Tibial artery (tissue), 4 donors: ENCODE data around the gene DNAJB2.

Experiments
- DNase-seq, 2 donors: peaks; one replicate each; pipeline ENCODE4 v3.0.0-alpha.2; 2019
- H3K27ac ChIP-seq, 2 donors: fragments of 200-600 bp; sonication (generic) in 1 of 2; 1 replicate in 1 of 2; 2 replicates in 1 of 2; pipeline ENCODE4 v1.5.1; 2018 to 2019; ENCODE audit warnings: mild to moderate bottlenecking in 1 of 2
- H3K27me3 ChIP-seq, 2 donors: fragments of 200-600 bp; sonication (generic) in 1 of 2; one replicate each; pipeline versions ENCODE4 v1.5.1 to v1.6.0; 2016 to 2019
- H3K36me3 ChIP-seq, 3 donors: fragments of 200-600 bp; sonication (generic) in 2 of 3; one replicate each; pipeline ENCODE4 v1.5.1; 2016 to 2019; ENCODE audit warnings: mild to moderate bottlenecking in 2 of 3
- H3K4me1 ChIP-seq, 4 donors: fragments of 200-600 bp; sonication (generic) in 2 of 4; 1 replicate in 3 of 4; 2 replicates in 1 of 4; pipeline ENCODE4 v1.5.1; 2016 to 2019
- H3K4me3 ChIP-seq, 2 donors: fragments of 200-600 bp; sonication (generic) in 1 of 2; 1 replicate in 1 of 2; 2 replicates in 1 of 2; pipeline ENCODE4 v1.5.1; 2018 to 2019; ENCODE audit warnings: mild to moderate bottlenecking in 2 of 2
- H3K9me3 ChIP-seq, 3 donors: fragments of 200-600 bp; sonication (generic) in 1 of 3; one replicate each; pipeline ENCODE4 v1.5.1; 2016 to 2019
- CTCF ChIP-seq, 2 experiments: fragments of 200-600 bp in 1 of 2; fragments of 450-650 bp in 1 of 2; IDR thresholded peaks; one replicate each; pipeline ENCODE4 v1.5.1; 2017 to 2019; ENCODE audit warnings: antibody characterized with exemption in 2 of 2, mild to moderate bottlenecking in 1 of 2, moderate library complexity in 1 of 2
- intact Hi-C: fragments of 100-400 bp; cut with DNase I; formaldehyde crosslinking; loops from one replicate; pipeline ENCODE4 v1.15.0; 2023; ENCODE audit warnings: low total_unique reads

Gene DNAJB2

GRCh38 chr2:219271021-219271420 is 8.1 kb upstream of the DNAJB2 start:
- no peak overlapping the region for H3K4me3 ChIP-seq
- H3K4me1 ChIP-seq, result peaks cover 0 to 20% (median 8%) of the 10 kb centered on the region in 4 donors
- no peak for TF ChIP-seq CTCF (IDR thresholded peaks at IDR 0.05)
- DNase-seq, result no peak
- H3K9me3 ChIP-seq, result no peaks in the 10 kb centered on the region
- intact Hi-C loops, result no loop called here
- no peaks in the 10 kb centered on the region for H3K27me3 ChIP-seq
- H3K27ac ChIP-seq, result no peak overlapping the region
- H3K36me3 ChIP-seq, result no peaks in the 10 kb centered on the region

- Histone ChIP-seq H3K27me3 (no peaks in the 10 kb centered on the region), H3K9me3 (no peaks in the 10 kb centered on the region), H3K4me3 (no peak overlapping the region), H3K36me3 (no peaks in the 10 kb centered on the region), H3K4me1 (peaks cover 0 to 20% (median 8%) of the 10 kb centered on the region in 4 donors), H3K27ac (no peak overlapping the region)
- DNase-seq, result no peak
- intact Hi-C loops, result no loop called here
- TF ChIP-seq CTCF (IDR thresholded peaks at IDR 0.05), result no peak
Observed at GRCh38 chr2:219272356-219272755, 6.8 kb upstream of the DNAJB2 start.

DNA sequence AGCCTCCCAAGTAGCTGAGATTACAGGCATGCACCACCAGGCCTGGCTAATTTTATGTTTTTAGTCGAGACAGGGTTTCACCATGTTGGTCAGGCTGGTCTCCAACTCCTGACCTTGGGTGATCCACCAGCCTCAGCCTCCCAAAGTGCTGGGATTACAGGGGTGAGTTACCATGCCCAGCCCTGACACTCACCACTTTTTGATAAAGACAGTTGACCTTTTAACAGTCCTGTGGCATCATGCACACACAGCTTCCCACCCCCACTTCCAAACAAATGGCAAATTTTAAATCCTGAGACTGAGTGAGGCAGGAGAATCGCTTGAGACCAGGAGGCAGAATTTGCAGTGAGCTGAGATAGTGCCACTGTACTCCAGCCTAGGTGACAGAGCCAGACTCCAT is 6.2 kb upstream of the DNAJB2 start:
- H3K4me3 ChIP-seq, result no peak overlapping the region
- H3K27ac ChIP-seq, result no peak overlapping the region
- H3K4me1 ChIP-seq, result peaks cover 0 to 23% (median 14%) of the 10 kb centered on the region in 4 donors
- intact Hi-C loops, result no loop called here
- H3K36me3 ChIP-seq, result no peaks in the 10 kb centered on the region
- no peak for TF ChIP-seq CTCF (IDR thresholded peaks at IDR 0.05)
- no peak for DNase-seq
- H3K27me3 ChIP-seq, result no peaks in the 10 kb centered on the region
- H3K9me3 ChIP-seq, result no peaks in the 10 kb centered on the region

DNA sequence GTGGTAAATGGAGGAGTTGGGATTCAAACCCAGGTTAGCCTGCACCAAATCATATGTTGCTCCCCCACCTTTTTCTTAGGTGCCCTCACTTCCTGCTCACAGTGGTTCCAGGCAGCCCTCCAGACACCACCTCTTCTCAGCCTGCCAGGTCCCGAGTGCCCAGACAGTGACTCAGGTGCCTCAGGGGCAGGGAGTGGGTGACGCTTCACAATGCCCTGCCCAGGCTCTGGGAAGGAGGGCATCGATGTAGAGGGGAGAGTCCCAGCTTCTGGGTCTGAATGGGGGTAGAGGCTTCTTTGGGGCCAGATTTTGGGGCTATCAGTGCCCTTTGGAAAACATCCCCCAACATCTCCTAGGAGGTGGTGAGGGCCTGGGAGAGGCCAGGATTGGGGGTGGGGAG is 5.2 kb upstream of the DNAJB2 start:
- Histone ChIP-seq H3K4me3 (no peak overlapping the region), H3K4me1 (peaks cover 0 to 32% (median 23%) of the 10 kb centered on the region in 4 donors), H3K9me3 (no peaks in the 10 kb centered on the region), H3K36me3 (no peaks in the 10 kb centered on the region), H3K27me3 (no peaks in the 10 kb centered on the region), H3K27ac (peak overlapping the region; percentile 90)
- TF ChIP-seq CTCF (IDR thresholded peaks at IDR 0.05), result no peak
- DNase-seq, result no peak
- intact Hi-C loops, result no loop called here

DNA sequence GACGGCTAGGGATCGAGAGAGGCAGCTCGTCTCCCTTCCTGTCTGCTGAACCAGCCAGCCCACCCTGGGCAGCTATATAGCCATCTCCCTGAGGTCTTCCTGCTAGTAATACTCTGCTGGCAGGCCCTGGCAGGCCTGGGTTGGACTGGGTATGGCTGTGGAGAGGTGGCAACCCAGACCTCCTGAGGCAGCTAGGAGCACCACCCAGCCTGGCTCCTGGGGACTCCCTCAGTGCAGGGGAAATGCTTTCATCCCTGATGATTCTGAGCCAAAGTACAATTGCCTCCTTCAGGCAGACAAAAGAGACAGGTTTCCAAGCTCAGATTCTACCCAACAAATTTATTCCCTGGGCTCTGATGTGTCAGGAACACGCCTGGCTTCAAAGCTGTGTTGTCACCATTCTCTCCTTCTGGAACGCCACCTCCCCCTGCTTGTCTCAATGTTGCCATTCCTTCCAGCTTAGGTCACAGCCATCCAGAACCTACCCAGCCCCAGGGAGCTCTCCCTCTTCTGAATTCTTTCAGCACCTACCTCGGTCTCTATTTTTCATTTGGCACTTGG is 4.7 kb upstream of the DNAJB2 start:
- peak overlapping the region; percentile 90 for H3K27ac ChIP-seq
- no peaks in the 10 kb centered on the region for H3K9me3 ChIP-seq
- no peaks in the 10 kb centered on the region for H3K36me3 ChIP-seq
- H3K4me1 ChIP-seq, result peaks cover 0 to 32% (median 23%) of the 10 kb centered on the region in 4 donors
- peak in 1 of 2 donors; percentile 38 for DNase-seq
- H3K4me3 ChIP-seq, result no peak overlapping the region
- TF ChIP-seq CTCF (IDR thresholded peaks at IDR 0.05), result no peak
- H3K27me3 ChIP-seq, result no peaks in the 10 kb centered on the region
- intact Hi-C loops, result no loop called here
